NCI-H2107 (cell line): ENCODE data around the gene C10orf67.

ENCODE experiments used
- DNase-seq: peaks from one replicate; lab custom pipeline; 2025; lab: John Stamatoyannopoulos, UW

Gene C10orf67

DNA sequence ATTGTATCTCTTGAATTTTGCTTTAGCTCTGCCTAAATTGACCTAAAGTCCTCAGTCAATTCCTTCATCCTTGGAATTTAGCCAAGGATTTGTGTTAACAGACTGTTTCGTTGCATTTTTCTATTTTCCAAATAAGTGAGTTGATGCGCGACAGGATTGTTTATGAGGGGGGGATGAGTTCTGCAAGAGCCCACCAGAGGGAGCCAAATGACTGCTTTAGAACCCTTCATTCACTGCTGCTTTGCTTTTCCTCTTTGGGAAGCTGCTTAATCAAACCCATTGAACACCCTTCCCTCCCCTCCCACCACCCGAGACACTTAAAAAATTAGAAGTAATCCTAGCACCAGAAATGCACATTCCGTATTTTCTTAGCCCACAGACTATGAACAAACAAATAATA is 186.2 kb downstream of the C10orf67 start:
- DNase-seq: peak; percentile 8

DNA sequence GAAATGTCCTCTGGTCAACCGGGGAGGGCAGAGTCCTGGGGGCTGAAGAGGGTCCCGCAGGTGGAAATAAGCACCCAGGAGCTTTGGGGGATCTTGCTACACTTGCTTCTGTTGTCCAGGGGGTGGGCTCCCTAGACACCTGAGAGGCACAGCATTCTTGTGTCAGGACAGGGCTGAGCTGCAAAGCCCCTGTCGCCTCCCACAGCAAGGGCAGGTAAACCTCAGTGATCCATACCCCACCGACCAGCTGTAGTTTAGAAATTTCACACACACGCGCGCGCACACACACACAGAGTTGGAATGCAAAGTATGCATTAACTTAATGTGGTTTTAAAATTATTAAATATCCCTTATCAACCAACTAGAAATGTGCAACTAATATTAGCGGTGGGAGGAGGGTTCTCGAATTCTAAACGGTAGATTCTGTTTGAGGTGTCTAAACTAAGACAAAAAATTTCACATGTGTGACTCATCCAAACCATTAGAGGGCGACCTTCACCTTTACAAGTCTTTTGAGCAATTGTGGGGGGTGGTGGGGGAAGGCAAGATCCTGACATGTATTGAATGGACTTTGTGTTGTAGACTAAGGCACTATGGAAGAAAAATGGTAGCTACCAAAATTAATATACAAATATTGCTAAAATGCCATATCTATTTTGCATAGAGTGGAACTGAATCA is 186.8 kb downstream of the C10orf67 start:
- no peak for DNase-seq

DNA sequence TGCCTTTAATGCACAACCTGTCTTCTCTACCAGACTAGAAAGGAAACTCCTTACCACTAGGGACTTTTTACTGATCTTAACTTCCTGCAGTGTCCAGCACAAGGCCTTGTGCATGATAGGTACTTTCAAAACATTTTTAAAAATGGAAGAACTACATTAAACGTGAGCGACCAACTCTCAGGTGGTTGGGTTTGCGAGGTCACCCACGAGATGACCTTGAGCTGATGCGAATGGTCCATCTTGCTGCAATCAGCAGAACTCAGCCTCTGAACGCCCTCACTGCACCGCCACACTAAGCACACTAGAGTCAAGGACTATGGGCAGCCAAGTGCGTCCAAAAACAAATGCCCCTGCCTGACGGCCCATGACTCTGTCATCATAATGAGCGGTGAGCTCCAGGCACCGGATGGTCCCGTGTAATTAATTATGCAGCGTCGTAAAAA is 187.3 kb downstream of the C10orf67 start:
- DNase-seq: no peak

DNA sequence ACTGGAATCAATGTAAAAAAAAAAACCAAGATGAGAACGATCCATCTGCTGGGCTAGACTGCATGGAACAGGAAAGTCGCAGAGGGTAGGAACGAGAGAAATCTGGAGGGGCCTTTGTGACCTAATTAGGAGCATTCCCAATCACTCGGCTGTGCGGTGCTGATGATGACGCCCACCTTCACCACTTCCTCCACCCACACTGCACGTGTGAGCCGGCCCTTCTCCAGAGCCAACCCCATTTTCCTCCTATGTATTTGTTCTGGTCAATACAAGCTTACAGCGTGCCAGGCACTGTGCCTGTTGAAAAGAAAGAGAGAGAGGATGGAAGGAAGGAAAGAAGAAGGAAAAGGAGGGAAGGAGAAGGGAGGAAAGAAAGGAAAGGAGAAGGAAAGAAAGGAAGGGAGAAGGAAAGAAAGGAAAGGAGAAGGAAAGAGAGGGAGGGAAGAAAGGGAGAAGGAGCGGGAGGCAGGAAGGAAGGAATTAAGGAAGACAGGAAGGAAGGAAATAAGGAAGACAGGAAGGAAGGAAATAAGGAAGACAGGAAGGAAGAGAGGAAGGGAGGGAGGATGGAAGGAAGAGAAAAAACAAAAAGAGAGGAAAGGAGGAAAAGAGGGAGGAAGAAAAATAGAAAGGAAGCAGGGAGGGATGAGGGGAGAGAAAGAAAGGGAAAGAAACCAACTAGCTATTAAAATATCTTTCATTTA is 188.0 kb downstream of the C10orf67 start:
- no peak for DNase-seq

DNA sequence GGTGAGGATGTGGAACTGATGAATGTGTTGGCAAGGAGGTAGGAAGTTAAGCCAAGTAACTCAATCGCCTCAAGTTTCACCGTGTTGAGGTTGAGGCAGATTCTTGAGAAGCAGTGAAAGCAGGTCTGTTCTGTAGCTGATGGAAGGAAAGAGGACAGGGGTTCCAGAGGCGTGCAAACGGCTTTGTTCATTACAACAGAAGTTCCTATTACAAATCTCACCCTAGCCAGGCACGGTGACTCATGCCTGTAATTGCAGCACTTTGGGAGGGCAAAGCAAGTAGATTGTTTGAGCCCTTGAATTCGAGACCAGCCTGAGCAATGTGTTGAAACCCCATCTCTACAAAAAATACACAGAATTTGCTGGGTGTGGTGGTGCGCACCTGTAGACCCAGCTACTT is 189.4 kb downstream of the C10orf67 start:
- no peak for DNase-seq
